HG03469 (cell line): ENCODE measurements around the gene DPY19L3.
"Not testable (repeated sequence)": the region's sequence is repeated elsewhere in the genome, so short reads cannot be mapped to it uniquely, and the experiment has no call there.

Experiments
- ATAC-seq: cut with Tn5 transposase; IDR thresholded peaks from one replicate; pipeline ENCODE4 v1.9.1; 2021; ENCODE audit warnings: mild to moderate bottlenecking, moderate library complexity, moderate number of reproducible peaks; ENCODE audit not compliant: unreplicated experiment

Gene DPY19L3

DNA sequence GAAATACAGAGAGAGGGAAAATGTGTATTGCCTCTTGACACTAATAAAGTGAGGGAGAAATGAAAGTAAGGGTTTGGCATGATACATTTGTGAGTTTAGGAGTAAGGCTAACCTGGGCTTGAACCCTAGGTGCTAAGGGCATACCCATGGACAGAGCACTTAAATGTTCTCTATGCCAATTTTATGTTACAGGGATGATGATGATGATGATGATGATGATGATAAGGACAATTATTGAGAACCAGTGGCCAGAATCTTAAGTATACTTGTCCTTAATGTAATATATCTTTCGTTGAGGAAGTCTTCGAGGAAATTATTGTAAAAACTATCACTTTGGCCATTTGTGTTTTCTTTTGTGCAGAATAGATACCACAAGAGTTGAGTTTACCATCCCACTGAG lies 33.2 kb downstream of the DPY19L3 start:
- ATAC-seq: no peak

DNA sequence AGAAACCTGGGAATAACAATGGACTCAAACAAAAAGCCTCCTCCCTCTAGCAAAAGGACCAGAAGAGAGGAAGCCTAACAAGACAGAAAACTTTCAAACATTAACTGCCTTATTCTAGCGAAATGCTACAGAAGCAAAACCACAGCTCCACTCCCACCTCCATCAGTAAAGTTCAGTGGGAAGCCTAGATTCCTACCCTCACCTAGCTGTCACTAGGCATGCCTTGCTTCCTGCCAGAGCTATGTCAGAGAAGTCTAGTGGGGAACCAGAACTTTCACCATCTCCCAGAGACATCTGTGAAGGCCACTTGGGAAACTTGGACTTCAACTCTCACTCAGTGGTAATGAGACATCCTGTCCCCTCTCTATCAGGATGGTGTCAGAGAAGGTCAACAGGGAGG lies 37.1 kb downstream of the DPY19L3 start:
- no peak for ATAC-seq

DNA sequence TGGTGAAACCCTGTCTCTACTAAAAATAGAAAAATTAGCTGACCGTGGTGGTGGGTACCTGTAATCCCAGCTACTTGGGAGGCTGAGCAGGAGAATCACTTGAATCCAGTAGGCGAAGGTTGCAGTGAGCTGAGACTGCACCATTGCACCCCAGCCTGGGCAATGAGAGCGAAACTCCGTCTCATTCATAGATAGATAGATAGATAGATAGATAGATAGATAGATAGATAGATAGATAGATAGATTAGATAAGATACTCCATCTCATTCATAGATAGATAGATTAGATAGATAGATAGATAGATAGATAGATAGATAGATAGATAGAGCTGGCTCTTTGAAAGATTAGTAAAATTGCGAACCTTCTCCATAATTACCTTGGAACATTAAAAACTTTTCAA lies 42.0 kb downstream of the DPY19L3 start:
- ATAC-seq: not testable (repeated sequence)

DNA sequence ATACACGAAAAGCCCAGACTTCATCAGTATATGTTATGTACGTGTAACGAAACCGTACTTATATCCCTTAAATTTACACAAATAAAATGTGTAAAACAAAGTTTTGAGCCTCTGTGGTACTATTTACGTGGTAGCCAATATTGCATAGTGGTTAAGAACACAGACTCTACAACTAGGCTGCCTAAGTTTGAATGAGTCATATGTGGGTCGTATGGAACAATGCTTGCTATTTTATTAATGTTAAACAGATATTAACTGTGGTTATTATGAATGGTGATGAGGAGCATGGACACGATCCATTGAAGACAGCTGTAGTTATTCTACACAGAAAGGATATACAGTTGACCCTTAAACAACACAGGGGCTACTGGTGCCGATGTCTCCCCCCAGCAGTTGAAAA lies 42.5 kb downstream of the DPY19L3 start:
- no peak for ATAC-seq

DNA sequence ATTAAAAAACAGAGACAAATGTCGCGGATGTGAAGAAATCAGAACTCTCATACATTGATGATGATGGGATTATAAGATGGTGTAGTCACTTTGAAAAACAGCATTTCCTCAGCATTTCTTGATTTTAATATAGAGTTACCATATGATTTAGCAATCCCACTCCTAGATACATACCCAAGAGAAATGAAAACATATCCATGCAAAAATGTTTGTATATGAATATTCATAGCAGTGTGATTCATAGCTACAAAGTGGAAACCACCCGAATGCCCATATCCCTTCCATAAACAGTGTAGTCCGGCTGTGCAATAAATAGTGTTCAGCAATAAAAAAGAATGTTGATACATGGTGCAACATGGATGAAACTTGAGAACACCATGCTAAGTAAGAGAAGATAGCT lies 44.6 kb downstream of the DPY19L3 start:
- ATAC-seq: no peak

DNA sequence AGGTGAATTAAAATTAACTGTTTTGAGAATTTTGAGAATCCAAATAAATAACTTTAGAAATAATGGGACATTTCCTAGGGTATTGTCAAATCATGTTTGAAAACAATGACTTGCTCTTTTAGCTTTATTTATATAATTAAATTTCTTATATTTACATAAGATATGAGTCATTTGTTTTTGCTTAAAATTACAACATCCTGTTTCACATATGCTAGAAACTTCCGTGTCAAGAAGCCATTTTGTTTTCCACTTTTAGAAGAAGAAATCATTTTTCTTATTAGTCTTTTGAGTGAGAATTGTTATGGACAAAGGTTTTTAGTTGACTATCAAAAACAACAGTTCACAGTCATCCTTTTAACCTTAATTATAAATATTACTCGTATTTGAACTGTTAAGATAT lies 48.2 kb downstream of the DPY19L3 start:
- no peak for ATAC-seq

DNA sequence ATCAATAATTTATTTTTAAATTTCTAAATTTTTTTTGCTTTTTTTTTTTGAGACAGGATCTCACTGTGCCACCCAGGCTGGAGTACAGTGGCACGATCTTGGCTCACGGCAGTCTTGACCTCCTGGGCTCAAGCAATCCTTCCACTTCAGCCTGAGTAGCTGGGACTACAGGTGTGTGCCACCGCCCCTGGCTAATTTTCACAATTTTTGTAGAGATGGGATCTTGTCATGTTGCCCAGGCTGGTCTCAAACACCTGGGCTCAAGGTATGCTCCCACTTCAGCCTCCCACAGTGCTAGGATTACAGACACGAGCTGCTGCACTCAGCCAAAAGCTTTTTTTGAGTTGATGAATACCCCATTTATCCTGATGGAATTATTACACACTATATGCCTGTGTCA lies 50.8 kb downstream of the DPY19L3 start:
- no peak for ATAC-seq

DNA sequence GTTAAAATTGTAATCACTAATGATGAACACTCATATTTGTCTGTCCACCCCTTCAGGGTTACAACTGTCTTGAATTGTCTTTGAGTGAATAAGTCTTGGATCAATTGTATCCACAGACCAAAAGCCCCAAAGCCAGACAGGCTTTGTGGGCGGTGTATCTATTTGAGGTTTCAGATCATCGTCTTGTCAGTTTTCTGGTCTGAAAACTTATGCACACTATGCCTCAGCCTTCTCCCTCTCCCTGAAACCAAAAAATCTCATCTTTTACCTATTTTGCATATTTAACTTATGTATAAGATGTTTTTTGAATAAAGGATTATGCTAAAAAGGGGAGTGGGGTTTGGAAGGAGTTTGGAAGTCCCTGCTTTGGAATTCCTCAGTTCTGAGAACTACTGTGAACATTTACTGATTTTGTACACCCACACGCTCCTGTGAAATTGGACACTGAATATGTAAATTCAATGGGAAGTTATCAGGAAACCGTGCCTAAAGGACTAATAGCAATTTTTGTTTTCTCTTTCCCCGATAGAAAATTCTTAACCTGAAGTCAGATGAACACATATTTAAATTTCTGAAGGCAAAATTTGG lies 52.1 kb downstream of the DPY19L3 start:
- ATAC-seq: no peak

DNA sequence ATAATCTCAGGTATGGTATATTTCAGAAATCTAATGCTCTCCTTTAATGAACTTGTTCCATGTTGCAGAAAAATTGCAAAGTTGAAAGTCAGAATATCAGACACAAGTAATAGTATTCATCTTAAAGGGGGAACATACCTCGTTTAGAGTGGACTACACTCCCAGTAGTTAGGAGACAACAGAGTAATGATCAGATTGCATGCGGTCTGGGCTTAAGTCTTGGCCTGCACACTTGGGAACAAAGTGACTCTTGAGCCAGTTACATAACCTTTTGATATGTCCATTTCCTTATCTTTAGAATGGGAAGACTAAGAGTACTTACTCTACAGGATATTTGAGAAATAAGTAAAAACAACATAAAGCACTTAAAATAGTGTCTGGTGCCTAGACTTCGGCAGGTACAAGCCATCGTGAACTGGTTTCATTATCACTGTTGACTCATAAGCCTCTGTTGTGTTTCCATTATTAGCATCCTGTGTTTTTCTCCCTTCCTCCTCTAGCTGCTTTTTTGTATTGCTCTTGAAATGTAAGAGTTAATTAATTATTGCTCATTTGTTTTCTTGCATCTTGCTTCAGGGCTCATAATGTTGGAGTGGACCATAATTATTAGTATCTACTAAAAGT lies 53.0 kb downstream of the DPY19L3 start:
- ATAC-seq: peak; percentile 73

DNA sequence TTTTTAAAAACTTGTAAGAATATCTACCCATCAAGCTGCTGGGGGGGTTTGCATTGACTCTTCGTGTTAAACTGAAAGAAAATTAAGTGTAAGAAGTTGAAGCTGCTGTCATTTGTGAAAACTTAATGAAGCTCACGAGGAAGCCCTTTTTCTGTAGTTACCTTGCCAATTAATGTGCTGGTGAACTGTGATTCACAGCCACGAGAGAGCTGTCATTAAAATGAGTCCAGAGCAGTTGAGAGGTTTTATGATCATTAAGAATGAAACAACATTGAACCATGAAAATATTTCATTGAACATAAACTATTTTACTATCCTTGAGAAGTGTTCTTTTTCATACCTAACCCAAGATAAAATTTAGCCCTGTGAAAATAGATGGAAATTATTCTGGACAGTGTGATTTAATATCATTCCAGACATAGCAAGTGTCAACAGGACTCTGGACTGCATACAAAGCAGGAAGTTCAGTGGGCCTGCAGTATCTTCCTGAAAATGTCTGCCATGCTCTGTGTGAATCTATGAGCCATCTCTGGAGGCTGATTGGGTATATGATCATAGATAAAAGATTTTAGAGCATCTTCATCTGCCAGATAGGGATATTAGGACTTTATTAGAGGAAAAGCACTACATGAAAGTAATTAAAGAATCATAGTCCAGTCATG lies 53.8 kb downstream of the DPY19L3 start:
- no peak for ATAC-seq

DNA sequence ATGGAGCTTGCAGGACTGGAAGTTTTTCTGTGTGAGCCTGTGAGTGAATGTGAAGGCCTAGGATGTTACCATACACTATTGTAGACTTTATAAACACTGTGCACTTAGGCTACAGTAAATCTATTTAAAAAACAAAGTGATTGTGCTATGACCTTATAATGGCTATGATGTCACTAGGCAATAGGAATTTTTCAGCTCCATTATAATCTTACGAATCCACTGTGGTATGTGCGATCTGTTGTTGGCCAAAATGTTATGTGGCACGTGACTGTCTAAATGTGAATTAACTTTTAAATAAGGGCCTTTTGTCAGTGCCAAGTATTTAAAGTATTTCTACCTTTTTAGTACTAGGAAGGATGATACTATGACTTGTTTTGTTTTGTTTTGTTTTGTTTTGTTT lies 54.9 kb downstream of the DPY19L3 start:
- ATAC-seq: no peak

DNA sequence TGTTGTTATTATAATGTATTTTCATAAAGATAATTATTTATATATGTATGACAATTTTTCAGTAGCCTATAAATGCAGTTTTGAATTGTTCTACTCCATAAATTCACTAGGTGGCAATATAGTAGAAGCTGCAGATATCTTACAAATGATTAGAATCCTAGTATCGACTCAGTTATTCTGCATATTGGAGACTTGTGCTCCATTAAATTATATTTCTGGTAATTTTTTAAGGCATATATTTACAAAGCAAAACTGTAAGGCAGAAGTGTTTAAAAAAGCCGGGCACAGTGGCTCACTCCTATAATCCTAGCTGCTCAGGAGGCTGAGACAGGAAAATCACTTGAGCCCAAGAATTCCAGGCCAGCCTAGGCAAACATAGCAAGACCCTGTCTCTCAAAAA lies 58.7 kb downstream of the DPY19L3 start:
- no peak for ATAC-seq

DNA sequence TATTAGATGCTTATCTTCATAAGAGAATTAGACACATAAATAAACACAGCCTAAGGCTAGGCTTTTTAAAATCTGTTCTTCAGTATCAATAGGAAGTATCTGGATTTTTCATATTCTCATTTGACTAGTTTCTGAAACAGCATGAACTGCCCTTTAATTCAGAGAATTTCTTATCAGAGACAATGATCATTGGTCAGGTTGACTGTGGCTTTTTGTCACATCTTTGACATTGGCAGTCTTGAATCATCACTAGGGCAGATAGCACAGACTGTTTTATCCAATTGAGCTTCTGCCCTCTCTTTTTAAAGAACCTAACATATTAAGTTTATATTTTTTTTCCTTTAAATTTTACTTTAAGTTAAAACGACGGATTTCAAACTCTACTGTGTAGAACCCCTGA lies 59.6 kb downstream of the DPY19L3 start:
- no peak for ATAC-seq

DNA sequence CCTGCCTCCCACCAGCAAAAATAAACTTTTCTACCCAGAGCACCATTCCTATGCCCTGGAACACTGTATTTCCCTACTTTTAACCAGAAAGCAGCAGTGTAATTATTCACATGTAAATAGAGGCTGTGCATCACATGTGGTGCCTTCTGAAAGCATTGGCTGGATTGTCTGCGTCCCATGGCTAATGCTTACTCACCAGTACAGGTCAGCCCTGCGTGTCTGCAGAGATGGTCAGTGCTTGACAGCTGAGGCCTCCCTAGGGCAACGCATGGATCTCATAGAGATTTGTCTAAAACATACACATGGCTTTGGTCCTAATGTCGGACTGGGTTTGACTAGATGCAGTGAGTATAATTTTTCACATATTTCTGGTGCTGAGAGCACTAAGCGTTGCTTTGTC lies 64.2 kb downstream of the DPY19L3 start:
- no peak for ATAC-seq

DNA sequence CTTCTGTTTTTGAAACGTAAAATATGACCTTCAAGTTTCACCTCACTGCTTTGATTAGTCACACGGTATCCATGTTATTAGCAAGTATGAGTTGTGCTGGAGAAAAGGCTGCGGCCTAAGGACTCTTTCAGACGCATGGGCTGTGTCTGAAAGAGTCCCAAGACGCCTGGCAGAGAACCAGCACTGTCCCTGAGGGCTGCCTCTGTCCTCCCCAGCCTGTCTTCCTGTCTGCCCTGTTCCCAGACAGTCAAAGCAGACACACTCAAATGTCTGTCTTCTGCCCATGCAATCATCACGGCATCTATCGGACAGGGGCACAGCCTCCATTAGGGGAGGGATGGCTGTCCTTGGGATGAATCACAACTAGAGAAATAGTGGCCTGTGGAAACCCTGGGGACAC lies 65.5 kb downstream of the DPY19L3 start:
- ATAC-seq: no peak

DNA sequence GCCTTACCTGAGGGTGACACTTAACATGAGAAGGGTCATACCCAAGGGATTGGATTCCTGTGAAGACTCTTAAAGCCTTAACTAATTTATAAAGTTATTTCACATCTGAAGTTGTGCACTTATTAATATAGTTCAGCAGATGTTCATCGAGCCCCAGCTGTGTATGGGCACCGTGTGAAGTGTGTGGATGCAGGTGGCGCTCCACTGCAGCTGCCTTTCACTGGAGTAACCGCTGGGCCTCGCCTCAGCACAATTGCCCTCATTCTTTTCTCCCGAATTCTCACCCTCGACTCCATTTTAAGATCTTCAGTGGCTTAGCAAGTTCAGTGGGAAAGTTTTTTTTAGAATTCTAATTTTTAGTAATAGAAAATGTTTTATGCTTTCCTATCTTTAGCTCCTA lies 66.2 kb downstream of the DPY19L3 start:
- no peak for ATAC-seq

DNA sequence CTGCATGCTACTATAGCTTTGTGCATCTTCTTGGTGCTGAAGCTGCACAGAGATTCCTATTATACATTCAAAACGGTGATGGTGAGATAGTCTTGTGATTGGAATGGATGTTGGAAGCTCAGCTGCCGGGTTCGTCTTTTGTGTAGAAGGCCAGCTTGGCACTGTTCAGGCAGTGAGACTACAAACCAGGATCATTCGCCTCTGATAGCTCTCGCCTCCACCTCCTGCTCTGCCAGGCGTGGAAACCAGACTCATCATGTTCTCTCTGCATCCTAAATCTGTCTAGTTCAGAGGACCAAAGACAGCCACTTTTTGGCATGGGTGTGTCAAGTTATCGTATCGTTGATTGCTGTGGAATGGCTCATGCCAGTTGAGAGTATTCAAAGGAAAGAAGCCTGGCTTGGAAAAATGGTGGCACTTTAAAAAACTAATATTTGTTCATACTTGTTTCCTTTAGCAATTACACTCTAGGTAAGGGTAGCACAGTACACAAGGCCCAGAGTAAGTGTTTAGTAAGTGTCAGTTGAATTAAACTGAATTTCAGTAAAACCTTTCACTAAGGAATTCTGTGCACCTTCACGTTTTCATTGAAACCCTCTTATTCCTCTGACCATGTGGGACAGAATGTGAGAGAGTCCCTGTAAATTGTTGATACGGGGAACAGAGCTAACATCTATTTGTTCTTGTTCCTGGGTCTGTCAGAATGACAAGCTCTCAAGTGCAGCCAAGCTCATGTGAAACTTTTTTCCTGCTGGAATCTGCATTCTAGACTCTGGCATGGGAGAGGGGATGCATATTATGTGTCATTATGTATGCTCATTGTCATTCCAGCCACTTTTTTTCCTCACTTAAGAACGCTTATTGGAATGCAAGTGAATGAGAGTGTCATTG lies 69.8 kb downstream of the DPY19L3 start:
- no peak for ATAC-seq

DNA sequence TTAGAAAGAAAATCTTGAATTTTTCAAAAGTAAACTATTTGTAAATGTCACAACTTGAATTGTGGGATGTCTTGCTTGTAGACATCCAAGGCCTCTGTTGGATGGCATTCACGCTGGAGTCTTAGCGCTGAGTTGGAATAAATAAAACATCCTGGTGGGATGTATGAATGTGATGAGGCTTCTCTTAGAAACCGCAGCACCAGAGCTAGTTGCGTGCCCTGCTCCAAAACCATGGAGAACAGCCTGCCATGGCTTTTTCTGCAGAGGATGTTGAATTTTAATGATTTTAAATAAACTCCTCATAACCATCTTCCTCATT lies 70.4 kb downstream of the DPY19L3 start:
- no peak for ATAC-seq

DNA sequence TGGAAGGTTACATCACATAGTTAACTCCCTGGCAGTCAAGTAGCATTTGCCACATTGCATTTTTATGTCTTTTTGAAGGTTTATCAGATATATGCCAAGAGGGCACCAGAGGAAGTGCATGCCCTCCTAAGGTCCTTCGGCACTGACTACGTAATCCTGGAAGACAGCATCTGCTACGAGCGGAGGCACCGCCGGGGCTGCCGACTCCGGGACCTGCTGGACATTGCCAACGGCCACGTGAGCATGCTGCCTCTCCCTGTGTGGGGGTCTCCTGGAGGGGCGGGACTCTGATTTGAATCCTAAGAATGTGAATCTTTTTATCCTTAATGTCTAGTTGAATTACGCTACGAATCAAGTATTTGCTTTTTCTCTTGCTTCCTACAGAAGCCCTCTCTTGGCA lies 74.8 kb downstream of the DPY19L3 start:
- ATAC-seq: no peak

DNA sequence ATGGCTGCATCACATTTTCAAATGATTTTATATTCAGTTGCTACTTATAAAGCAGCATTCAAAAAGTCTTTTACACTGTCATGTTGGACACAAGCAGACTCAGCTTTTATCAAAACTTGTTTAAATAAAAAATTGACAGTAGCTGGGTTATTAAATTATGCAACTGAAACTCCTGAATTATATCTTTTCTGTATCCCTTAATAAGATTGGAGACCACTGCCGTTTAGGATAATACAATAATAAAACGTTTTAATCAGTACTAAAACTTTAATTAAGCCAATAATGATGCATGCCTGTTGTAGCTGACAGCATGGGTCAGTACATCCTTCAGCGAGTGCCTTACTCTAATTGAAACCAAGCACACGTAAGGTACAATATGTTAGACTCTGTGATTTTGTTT lies 78.0 kb downstream of the DPY19L3 start:
- no peak for ATAC-seq

DNA sequence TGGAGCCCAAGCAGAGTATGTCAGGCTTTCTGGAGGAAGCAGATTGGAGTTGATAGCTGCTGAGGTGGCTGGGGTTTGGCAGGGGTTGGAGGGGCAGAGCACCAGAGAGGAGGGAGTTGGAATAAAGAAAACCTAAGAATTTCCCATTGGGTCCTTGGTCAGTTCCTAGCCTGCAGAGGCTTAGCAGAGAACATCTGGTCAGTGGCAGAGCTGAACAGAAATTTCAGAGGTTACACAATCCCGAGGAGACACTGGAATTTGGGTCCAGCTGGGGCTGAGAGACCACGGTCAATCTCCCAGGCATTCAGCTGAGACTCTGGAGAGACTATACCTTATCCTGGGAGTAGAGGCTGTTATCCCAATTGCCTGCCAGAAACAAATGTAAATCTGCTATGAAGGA lies 84.4 kb downstream of the DPY19L3 start:
- ATAC-seq: no peak

DNA sequence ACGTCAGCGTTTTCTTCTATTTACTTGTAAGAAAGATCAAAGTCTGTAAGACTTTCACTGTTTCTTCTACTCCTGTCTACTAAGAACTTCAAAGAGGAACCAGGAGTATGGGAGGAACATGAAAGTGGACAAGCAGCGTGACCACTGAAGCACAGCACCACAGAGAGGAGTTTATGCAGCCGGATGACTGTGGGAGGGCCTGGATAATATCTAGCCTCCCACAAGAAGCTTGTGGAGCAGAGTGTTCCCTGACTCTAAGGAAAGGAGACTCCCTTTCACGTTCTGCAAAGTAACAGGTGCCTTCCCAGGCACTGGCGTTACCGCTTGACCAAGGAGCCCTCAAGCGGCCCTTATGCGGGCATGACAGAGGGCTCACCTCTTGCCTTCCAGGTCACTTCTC lies 91.8 kb downstream of the DPY19L3 start:
- ATAC-seq: no peak
